AG09309 (cell line): ENCODE measurements around the gene AHCYL1.

ENCODE experiments used
- DNase-seq: peaks from one replicate; pipeline ENCODE4 v3.0.0-alpha.2; 2010; ENCODE audit warnings: low read depth
- H3K4me3 ChIP-seq: 2 replicates; pipeline ENCODE4 v1.5.1; 2011; ENCODE audit warnings: mild to moderate bottlenecking, low read depth, low read length, moderate library complexity; ENCODE audit not compliant: control insufficient read depth
- TF ChIP-seq, protein P1 (sequence below): IDR thresholded peaks from 2 replicates; pipeline ENCODE4 v1.5.1; 2011; ENCODE audit warnings: mild to moderate bottlenecking, low read depth, low read length, inconsistent platforms; ENCODE audit not compliant: insufficient read depth, control insufficient read depth; ENCODE audit errors: missing control alignments

The AHCYL1 gene

DNA sequence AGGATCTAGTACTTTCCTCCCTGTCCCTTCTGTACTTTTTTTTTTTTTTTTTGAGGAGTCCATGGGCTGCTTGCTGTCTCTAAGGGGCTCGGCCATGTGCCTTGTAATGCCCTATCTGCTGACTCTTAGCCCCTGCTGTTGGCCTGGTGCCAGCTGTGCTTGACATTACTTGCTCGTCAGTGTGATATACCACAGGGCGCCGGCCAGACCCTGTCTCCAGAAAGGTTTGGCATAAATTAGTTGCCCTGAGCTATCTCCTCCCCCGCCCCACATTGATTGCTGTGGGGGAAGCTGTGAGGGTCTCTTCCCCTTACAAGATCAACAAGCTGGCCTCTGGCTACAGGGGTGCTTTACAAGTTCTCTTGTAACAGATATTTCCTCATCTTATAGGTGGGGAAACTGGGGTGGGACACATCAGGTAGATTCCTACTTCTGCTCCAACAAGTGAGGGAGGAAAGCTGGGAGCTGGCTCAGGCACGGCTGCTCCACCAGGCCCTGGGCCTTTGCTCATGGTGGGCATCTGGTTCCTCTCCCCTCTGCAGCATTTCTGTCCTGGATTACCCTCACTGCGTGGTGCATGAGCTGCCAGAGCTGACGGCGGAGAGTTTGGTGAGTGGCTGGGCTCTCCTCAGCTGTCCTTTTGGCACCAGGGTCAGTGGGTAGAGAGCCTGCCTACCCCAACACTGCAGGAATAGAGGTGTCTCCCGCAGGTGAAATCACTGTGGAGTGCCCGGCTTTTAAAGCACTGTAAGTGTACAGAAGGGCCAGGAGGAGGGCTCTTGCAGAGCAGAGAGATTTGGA lies 65.4 kb downstream of the AHCYL1 start:
- TF ChIP-seq, protein P1, sequence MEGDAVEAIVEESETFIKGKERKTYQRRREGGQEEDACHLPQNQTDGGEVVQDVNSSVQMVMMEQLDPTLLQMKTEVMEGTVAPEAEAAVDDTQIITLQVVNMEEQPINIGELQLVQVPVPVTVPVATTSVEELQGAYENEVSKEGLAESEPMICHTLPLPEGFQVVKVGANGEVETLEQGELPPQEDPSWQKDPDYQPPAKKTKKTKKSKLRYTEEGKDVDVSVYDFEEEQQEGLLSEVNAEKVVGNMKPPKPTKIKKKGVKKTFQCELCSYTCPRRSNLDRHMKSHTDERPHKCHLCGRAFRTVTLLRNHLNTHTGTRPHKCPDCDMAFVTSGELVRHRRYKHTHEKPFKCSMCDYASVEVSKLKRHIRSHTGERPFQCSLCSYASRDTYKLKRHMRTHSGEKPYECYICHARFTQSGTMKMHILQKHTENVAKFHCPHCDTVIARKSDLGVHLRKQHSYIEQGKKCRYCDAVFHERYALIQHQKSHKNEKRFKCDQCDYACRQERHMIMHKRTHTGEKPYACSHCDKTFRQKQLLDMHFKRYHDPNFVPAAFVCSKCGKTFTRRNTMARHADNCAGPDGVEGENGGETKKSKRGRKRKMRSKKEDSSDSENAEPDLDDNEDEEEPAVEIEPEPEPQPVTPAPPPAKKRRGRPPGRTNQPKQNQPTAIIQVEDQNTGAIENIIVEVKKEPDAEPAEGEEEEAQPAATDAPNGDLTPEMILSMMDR: no peak
- DNase-seq: no peak
- H3K4me3 ChIP-seq: no peak overlapping the region

DNA sequence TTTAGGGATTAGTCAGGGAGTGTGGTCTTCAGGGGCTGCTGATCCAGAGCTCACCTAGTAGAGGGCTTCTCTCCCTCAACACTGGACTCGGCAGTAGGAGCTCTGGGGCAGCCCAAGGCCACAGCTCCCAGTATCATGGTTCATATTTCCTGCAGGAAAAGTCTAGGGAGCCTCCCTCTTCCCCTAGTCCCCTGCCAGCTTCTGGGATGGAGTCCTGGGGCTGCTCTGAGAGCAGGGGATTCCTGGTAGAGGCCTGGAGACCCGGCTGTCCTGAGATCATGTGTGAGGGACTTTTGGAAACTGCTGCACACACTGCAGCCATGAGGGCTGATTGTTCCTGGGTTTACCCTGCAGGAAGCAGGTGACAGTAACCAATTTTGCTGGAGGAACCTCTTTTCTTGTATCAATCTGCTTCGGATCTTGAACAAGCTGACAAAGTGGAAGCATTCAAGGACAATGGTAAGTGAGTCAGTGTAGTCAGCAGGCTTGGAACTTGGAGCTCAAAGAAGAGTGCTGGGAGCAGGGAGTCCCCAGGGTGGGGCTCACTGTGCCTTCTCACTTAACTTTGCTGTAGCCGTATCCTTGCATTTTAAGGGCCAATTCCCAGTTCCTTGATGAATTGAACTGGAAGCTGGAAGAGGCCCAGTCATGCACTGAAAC lies 66.2 kb downstream of the AHCYL1 start:
- no peak overlapping the region for H3K4me3 ChIP-seq
- no peak for DNase-seq
- TF ChIP-seq, protein P1: no peak

DNA sequence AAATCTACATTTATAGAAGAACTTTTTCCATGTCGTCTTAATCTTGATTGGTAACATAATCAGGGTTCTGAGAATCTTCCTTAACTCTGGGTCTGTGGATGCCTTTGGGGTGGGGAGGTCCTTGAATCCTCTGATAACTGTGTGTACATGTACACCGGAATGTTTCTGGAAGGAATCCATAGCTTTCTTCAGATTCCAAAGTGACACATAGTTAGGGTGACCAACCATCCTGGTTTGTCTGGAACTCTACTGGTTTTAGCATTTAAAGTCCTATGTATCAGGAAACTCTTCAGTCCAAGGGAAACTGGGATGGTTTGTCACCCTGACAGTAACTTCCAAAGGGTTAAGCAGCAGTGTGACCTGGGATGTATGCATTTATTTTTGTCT lies 66.7 kb downstream of the AHCYL1 start:
- no peak for DNase-seq
- H3K4me3 ChIP-seq: no peak overlapping the region
- TF ChIP-seq, protein P1: no peak

DNA sequence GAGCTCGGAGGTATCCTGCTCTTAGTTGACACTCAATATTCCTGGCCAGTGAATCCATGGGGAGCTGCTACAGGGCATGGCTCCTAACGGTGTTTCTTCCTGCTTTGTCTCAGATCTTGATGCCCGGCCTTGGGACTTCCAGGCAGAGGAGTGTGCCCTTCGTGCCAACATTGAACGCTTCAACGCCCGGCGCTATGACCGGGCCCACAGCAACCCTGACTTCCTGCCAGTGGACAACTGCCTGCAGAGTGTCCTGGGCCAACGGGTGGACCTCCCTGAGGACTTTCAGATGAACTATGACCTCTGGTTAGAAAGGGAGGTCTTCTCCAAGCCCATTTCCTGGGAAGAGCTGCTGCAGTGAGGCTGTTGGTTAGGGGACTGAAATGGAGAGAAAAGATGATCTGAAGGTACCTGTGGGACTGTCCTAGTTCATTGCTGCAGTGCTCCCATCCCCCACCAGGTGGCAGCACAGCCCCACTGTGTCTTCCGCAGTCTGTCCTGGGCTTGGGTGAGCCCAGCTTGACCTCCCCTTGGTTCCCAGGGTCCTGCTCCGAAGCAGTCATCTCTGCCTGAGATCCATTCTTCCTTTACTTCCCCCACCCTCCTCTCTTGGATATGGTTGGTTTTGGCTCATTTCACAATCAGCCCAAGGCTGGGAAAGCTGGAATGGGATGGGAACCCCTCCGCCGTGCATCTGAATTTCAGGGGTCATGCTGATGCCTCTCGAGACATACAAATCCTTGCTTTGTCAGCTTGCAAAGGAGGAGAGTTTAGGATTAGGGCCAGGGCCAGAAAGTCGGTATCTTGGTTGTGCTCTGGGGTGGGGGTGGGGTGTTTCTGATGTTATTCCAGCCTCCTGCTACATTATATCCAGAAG lies 69.2 kb downstream of the AHCYL1 start:
- TF ChIP-seq, protein P1: peak; percentile 97
- DNase-seq: no peak
- H3K4me3 ChIP-seq: no peak overlapping the region

DNA sequence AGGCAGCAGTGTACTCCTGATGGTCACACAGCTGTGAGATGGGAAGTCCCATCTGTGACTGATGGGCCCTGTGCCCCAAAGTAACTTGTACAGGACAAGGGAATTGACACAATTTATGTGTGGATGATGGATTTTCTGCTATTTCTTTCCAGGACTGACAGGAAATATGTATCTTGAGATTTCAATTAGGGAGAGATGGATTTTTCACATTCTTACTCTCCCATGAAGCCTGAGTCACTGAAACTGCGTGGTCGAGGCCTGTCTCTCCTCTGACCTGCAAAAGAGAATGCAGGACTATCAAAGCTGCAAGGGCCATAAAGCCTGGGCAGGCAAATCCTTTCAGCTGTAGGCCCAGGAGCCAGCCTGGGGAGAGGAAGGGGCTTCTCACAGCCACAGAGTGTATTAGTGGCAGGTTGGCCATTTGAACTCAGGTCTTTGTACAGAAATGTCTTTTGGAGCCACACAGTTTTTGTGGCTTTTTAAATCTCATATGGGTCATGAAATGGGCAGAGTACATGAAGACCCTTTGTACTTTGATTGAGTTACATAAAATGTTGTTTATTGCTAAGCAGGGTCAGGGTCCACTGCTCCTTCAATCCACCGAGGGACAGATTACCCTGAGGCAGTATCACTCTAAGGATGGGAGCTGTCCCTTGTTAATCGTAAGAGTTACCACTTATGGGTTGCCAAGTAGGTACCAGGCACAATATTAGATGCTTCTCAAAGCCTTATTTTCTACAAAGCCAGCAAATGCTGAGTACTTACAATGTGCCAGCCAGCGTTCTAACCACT lies 71.1 kb downstream of the AHCYL1 start:
- no peak overlapping the region for H3K4me3 ChIP-seq
- peak; percentile 17 for DNase-seq
- TF ChIP-seq, protein P1: no peak

DNA sequence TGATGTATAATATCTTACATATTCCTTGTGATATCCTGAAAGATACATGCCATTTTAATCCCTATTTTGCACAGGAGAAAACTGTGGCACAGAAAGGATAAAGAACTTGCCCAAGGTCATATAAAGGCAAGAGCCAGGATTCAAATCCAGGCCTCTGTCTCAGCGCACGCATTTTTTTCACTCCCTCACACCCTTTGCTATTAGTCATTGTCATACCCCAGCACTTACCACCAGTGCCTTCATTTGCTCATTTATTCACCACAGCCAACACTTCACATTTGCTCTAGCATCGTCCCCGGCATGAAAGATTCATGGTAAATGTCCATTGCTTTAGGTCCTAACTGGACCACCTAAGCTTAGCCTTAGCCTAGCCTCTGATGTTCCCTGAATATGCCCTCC lies 71.7 kb downstream of the AHCYL1 start:
- TF ChIP-seq, protein P1: no peak
- DNase-seq: no peak
- no peak overlapping the region for H3K4me3 ChIP-seq
